GM19193 (cell line): ENCODE measurements around the gene ZNF586.

ENCODE experiments used
- POLR2A ChIP-seq: IDR thresholded peaks from 4 replicates; pipeline ENCODE4 v1.6.1; 2011; ENCODE audit not compliant: insufficient read depth, insufficient read length; ENCODE audit errors: extremely low read depth

Gene ZNF586

DNA sequence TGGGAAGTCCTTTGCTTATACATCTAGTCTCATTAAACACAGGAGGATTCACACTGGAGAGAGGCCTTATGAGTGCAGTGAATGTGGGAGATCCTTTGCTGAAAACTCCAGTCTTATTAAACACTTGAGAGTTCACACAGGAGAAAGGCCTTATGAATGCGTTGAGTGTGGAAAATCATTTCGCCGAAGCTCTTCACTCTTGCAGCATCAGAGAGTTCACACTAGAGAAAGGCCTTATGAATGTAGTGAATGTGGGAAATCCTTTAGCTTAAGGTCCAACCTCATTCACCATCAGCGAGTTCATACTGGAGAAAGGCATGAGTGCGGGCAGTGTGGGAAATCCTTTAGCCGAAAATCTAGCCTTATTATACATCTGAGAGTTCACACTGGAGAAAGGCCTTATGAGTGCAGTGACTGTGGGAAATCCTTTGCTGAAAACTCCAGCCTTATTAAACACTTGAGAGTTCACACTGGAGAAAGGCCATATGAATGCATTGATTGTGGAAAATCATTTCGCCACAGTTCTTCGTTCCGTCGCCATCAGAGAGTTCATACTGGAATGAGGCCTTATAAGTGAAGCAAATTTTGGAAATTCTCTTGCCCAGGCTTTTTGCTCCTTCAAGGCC, 9.9 kb downstream of the ZNF586 start:
- no peak for TF ChIP-seq POLR2A

DNA sequence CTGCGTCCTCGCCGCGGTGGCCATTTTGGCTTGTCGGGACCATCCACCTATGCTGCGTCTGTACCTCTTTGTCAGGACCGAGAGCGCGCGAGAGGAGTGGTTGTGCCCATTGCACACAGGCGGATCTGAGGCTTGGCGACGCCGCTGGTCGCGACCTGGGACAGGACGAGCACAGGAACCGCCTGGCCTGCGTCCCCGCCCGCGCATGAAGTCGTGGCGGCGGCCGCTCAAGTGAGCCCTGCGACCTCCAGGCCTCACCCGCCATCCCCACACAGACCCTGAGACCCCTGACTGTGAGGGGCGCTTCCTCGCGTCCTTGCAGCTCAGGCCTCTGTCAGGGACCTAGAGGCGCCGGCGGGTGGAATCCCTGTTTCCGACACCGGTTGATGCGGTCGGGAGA, 16.8 kb downstream of the ZNF586 start:
- no peak for TF ChIP-seq POLR2A

DNA sequence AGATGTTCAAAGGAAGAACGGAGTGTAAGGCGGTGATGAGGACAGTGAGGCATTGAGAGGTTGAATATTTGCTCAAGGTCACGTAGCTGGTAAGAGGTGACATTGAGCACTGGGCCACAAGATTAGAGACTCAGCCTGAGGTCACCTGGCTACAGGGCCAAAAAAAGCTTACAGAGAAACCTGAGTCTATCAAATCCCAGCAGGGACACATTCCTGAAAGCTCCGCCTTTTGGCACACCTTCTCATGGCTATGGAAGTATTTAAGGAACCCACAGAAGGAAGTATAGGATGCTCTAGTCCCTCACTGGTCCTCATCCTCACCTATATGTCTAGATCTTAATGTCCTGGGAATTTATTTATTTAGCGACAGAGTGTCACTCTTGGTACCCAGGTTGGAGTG, 17.4 kb downstream of the ZNF586 start:
- TF ChIP-seq POLR2A: no peak

DNA sequence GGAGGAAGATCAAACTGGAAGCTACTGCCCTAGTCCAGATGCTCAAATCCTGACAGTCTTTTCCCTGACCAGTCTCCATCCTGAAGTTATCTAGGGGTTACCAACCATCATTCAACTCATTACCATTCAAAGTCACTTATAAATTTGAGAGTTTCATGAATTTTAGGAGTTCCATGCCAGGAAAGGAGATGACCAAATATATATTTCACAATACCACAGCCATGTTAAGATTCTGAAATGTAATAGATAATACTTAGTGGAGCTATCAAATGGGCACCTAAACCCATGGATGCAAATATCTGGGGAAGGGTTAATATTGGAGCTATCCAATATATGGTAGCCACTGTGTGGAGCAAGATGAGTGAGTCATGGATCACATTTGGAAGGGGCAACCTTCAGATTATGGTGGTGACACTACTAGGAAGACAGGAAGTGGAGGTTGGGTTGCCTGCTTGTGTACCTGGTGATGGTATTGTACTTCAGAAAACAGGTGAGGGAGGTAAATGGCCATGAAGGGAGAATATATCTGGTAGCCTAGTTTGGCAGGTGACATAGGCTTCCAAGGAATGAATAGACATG, 18.7 kb downstream of the ZNF586 start:
- no peak for TF ChIP-seq POLR2A

DNA sequence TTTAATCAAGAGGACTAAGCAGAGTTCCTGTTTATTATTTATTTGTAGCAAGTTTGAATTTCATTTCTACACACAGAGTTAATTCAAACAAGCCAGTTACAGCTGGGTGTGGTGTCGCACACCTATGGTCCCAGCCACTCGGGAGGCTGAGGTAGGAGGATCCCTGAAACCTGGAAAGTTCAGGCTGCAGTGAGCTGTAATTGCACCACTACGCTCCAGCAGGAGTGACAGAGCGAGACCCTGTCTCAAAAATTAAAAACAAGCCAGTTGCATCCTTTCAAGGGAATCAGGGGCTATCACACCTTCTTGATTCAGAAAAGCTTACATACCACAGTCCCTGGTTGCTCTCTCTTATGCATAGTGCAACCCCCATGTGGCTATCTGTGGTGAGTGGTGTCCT, 19.8 kb downstream of the ZNF586 start:
- no peak for TF ChIP-seq POLR2A

DNA sequence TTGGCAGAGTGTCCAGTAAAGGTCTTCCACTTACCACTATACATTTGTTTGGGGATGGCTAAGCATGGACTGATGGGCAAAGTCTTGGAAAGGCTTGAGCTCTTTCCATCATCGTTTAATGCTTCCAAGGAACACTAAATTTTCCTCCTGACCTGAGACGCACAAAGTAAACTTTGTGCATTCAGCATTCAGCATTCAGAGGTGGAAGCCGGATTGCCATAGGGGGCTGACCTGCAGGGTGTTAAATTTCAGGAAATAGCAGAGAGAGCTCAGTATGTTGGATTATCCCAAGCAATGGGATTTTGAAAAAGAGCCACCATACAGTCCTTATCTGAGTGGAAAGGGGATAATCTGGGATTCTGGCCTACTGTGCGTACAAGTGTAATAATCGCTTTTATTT, 31.2 kb downstream of the ZNF586 start:
- no peak for TF ChIP-seq POLR2A

DNA sequence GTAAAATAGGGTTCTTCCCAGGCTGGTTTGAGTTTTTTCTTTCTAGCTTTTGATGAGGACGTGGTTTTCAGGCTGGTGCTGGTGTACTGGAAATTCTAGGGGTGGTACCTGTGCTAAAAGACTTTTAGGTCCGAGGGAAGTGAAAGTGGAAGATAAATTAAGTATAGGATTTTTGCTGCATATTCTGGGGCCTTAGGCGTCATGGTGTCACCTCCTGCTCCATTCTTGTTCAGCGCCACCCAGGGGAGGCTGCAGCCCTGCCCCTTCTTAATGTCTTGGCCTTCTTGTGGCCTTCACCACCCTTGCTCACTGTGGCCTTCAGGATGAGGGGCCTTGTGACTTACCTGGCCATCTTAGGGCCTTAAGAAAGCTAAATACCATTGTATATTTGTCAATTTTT, 32.8 kb downstream of the ZNF586 start:
- TF ChIP-seq POLR2A: no peak

DNA sequence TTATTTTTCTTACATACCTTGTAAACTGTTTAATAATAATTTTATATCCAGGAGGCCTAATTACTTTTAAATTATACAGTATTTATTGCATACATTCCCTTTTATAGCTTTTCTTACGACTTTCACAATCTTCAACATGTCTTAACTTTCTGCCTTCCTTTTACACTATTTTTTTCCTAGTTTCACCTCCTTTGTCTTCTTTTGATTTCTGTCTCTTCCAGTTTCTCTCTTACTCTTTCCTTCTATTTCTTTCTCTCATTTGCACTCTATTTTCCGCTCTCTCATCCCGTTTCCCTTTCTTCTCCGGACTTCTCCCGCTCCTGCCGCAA, 33.8 kb downstream of the ZNF586 start:
- no peak for TF ChIP-seq POLR2A

DNA sequence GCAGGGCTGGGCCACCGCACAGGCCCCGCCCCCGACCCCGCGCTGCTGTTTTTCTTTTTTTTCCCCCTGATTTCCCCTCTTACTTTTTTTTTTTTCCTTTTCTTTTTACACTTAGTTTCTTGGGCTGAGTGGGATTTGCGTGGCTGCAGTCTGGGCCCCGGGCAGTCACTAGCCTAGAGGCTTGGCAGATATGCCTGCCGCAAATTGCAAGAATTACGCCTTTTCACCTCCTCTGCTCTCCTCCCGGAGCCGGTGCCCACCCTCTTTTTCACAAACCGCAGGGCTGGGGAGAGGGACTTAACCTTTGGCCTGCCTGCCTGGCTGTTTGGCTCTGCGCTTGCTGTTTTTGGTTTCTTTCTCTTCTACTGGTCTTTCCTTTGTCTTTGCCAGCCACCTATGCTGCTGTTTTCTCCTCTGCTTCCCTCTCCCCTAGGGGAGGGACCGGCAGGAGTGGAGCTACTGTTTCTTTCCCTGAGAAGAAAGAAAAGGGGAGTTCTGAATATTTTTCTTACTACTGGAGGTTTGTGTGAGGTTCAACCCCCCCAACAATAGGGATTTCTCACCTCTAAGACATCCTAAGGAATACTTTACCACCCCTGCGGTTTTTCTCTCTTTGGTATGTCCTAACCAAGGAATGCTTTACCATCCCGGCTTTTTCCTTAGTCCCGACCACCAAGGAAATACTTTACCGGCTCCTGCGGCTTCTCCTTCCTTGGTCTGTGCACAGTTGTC, 34.3 kb downstream of the ZNF586 start:
- no peak for TF ChIP-seq POLR2A

DNA sequence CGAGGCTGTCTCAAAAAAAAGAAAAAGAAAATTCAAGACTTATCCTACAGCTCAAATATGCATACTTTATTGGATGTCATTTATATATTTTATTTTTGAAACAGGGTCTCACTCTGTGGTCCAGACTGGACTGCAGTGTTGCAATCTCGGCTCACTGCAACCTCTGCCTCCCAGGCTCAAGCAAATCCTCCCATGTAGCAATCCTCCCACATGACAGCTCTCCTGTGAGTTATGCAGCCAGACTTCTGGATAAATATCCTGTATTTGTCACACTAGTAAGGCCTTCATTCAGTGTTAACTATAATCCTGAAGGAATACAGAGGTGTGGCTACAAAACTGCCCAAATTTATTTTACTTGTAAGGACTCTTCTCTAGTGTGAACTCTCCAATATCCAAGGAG, 38.1 kb downstream of the ZNF586 start:
- no peak for TF ChIP-seq POLR2A

DNA sequence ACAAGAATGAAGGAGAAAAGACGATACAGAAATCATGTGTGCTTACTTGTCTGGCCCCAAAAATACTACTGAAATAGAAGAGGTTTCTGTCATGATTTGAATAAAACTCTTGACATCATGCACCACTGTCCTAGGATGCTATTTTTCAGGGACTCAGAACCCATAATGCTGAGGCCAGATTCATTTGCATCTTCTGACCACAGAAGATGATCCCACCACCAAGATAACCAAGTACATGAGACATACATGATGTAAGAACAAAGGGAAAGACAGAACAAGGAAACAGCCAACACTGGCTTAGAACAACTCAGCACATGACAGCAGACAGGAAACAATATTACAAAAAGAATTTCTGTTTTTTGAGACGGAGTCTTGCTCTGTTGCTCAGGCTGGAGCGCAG, 42.8 kb downstream of the ZNF586 start:
- no peak for TF ChIP-seq POLR2A

DNA sequence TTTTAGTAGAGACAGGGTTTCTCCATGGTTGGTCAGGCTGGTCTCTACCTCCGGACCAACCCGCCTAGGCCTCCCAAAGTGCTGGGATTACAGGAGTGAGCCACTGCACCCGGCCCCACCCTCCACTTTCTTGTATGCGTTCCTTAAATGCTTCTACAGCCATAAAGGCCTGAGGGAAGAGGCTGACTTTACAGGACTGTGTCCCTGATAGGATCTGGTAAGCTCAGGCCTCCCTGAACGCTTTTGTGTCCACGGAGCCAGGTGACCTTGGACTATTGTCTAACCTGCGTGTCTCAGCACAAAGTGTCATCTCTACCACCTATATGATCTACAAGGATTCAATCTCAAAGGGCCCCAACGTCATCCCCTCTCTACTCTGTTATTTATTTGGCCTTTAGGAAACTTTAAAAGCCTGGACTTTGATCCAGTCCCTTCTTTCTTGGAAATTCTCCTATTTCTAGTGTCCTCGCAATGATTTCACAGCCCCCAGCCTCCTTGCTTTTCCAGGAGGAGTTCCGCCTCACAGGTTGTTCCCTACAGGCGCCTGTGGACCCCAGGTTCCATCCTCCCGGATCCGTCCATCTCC, 44.5 kb downstream of the ZNF586 start:
- no peak for TF ChIP-seq POLR2A

DNA sequence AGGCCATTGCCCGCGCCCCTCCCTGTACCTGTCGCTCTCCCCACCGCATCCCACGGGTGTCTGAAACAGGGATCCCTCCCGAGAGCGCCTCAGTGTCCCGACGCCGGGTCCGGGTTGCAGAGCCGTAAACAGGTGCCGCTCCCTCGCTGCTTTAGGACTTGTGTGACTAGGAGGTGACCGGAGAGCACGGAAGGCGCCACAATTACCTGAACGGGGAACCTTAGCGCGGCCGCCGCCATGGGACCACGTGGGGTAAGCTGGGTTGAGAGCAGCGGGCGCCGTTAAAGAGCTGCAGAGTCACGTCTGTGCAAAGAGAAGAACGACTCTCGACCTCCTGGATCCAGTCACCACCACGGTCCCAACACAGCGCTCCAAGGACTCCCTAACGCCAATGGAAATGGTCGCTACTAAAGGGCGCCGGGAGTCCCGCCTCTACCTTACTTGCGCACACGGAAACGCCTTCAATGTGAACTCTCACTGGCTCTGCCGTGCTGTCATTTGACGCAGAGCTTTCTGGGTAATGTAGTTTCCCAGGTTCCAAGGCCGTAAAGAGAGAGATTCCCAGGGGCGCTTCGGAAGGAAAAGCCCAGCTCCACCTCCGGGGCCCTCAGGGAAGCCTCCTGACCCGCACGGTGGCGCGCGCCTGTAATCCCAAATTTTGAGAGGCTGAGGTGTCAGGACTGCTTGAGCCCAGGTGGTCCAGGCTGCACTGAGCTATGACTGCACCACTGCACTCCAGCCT, 45.2 kb downstream of the ZNF586 start, which contains the start of gene ZNF552:
ZNF552 (minus strand) TSS at position 409 of the 742 bp plus-strand sequence; CDS start at position 239, 170 bp downstream.
- peak; percentile 82 for TF ChIP-seq POLR2A

DNA sequence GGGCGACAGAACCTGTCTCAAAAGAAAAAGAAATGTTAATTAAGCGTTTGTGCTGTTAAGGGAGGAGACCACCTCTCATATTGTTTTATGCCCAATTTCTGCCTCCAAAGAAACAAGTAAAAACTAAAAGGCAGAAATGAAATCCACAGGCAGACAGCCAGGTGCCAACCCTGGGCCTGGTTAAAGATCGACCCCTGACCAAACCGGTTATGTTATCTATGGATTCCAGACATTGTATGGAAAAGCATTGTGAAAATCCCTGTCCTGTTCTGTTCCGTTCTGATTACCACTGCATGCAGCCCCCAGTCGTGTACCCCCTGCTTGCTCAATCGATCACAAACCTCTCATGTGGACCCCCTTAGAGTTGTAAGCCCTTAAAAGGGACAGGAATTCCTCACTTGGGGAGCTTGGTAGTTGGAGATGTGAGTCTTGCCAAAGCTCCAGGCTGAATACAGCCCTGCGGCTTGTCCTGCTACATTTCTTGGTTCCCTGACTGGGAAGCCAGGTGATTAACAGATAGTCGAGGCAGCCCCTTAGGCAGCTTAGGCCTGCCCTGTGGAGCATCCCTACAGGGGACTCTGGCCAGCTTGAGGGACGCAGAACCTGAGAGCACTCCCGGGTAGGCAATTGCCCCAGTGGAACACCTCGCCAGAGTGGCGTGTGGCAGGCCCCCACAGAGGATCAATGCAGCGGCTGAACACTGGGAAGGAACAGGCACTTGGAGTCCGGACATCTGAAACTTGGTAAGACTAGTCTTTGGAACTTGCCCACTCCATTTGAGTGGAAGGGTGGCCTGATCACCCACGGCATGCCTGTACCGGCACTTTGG, 46.0 kb downstream of the ZNF586 start:
- TF ChIP-seq POLR2A: no peak
